ENCODE results near the gene RCC2.

DNA sequence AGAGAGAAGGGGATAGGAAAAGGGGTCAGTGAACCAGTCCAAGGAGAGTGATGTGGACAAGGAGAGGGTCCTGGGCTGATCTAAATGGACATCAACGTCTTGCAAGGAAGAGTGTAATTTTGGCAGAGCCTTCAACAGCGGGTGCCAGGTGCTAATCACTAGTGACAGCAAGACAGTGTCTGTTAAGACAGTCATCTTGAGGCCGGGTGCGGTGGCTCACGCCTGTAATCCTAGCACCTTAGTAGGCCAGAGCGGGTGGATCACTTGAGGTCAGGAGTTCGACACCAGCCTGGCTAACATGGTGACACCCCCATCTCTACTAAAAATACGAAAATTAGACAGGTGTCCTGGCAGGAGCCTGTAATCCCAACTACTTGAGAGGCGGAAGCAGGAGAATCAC, 79.7 kb downstream of the RCC2 start:
- TF ChIP-seq ELF1 (IDR thresholded peaks at IDR 0.05) = no peak
- TF ChIP-seq YY1 (IDR thresholded peaks at IDR 0.05; ENCODE audit: low read depth) = no peak
- no peak for TF ChIP-seq RAD21 (IDR thresholded peaks at IDR 0.05; ENCODE audit: low read length)
- TF ChIP-seq, protein P1, sequence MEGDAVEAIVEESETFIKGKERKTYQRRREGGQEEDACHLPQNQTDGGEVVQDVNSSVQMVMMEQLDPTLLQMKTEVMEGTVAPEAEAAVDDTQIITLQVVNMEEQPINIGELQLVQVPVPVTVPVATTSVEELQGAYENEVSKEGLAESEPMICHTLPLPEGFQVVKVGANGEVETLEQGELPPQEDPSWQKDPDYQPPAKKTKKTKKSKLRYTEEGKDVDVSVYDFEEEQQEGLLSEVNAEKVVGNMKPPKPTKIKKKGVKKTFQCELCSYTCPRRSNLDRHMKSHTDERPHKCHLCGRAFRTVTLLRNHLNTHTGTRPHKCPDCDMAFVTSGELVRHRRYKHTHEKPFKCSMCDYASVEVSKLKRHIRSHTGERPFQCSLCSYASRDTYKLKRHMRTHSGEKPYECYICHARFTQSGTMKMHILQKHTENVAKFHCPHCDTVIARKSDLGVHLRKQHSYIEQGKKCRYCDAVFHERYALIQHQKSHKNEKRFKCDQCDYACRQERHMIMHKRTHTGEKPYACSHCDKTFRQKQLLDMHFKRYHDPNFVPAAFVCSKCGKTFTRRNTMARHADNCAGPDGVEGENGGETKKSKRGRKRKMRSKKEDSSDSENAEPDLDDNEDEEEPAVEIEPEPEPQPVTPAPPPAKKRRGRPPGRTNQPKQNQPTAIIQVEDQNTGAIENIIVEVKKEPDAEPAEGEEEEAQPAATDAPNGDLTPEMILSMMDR (IDR thresholded peaks at IDR 0.05) = no peak
- TF ChIP-seq MXI1 (IDR thresholded peaks at IDR 0.05; ENCODE audit: low read depth, low read length) = no peak
- TF ChIP-seq, protein P2, sequence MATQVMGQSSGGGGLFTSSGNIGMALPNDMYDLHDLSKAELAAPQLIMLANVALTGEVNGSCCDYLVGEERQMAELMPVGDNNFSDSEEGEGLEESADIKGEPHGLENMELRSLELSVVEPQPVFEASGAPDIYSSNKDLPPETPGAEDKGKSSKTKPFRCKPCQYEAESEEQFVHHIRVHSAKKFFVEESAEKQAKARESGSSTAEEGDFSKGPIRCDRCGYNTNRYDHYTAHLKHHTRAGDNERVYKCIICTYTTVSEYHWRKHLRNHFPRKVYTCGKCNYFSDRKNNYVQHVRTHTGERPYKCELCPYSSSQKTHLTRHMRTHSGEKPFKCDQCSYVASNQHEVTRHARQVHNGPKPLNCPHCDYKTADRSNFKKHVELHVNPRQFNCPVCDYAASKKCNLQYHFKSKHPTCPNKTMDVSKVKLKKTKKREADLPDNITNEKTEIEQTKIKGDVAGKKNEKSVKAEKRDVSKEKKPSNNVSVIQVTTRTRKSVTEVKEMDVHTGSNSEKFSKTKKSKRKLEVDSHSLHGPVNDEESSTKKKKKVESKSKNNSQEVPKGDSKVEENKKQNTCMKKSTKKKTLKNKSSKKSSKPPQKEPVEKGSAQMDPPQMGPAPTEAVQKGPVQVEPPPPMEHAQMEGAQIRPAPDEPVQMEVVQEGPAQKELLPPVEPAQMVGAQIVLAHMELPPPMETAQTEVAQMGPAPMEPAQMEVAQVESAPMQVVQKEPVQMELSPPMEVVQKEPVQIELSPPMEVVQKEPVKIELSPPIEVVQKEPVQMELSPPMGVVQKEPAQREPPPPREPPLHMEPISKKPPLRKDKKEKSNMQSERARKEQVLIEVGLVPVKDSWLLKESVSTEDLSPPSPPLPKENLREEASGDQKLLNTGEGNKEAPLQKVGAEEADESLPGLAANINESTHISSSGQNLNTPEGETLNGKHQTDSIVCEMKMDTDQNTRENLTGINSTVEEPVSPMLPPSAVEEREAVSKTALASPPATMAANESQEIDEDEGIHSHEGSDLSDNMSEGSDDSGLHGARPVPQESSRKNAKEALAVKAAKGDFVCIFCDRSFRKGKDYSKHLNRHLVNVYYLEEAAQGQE (IDR thresholded peaks at IDR 0.05; ENCODE audit: low read depth, low read length) = no peak
- no peak for TF ChIP-seq NRF1 (IDR thresholded peaks at IDR 0.05; ENCODE audit: low read depth, low read length)
- TF ChIP-seq JUND (IDR thresholded peaks at IDR 0.05) = no peak
- no peak for TF ChIP-seq TAF1 (IDR thresholded peaks at IDR 0.05; ENCODE audit: borderline replicate concordance, low read depth, low read length)
- no peak for TF ChIP-seq POLR2AphosphoS5 (IDR thresholded peaks at IDR 0.05; ENCODE audit: low read depth, low read length)
- TF ChIP-seq RCOR1 (IDR thresholded peaks at IDR 0.05; ENCODE audit: low read length) = no peak
- TF ChIP-seq SIN3A (IDR thresholded peaks at IDR 0.05; ENCODE audit: borderline replicate concordance, low read depth, low read length) = no peak
- TF ChIP-seq EZH2phosphoT487 (IDR thresholded peaks at IDR 0.05; ENCODE audit: borderline replicate concordance, low read depth) = no peak
- TF ChIP-seq, protein P3, sequence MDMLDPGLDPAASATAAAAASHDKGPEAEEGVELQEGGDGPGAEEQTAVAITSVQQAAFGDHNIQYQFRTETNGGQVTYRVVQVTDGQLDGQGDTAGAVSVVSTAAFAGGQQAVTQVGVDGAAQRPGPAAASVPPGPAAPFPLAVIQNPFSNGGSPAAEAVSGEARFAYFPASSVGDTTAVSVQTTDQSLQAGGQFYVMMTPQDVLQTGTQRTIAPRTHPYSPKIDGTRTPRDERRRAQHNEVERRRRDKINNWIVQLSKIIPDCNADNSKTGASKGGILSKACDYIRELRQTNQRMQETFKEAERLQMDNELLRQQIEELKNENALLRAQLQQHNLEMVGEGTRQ (IDR thresholded peaks at IDR 0.05; ENCODE audit: borderline replicate concordance, low read depth, low read length) = no peak
